ENCODE data around the gene FADS2. TPM values are rescaled to one million over a fixed set of nuclear protein-coding genes. Genes with fewer than 3 reads are reported as not detected.
A peak's percentile ranks its signal among the peaks of the same experiment; 100 is the strongest.

Gene FADS2
- total RNA-seq, 1 experiment from 2014 or later, result 246 TPM

- H3K9me2 ChIP-seq (replicated peaks; ENCODE audit: low read length), result no peaks in the 10 kb centered on the region
- no peak overlapping the region for H3K27ac ChIP-seq (ENCODE audit: low read length)
- H3K4me2 ChIP-seq (ENCODE audit: low read length), result peak overlapping the region; percentile 81
- peak; percentile 87 for DNase-seq
- H3K36me3 ChIP-seq (ENCODE audit: low read depth, low read length), result no peaks in the 10 kb centered on the region
- no peaks in the 10 kb centered on the region for H3K79me2 ChIP-seq (ENCODE audit: low read length)
- ChIA-PET POLR2A (ENCODE audit: unreplicated experiment) (no interaction called here), CTCF (interaction anchor here (0.6 to 2.2 kb wide), 7 partner anchors 26 to 237 kb away, joined by 3 to 13 read pairs (median 9); no protein-coding TSS in a partner anchor)
- H3K27me3 ChIP-seq (ENCODE audit: low read length), result no peaks in the 10 kb centered on the region
- BruUV-seq (replicated peaks), result no TSS peak
- peak; percentile 93 for ATAC-seq
- H3K4me1 ChIP-seq (ENCODE audit: insufficient read depth, low read length), result peaks cover 3% of the 10 kb centered on the region; the same call in 1 of the 2 replicates
- H3K9ac ChIP-seq (ENCODE audit: low read length), result no peak overlapping the region
- no peaks in the 10 kb centered on the region for H3F3A ChIP-seq (ENCODE audit: low read length, unreplicated experiment)
- H2AFZ ChIP-seq (ENCODE audit: low read length), result peak overlapping the region; percentile 74
- TF ChIP-seq EZH2 (IDR thresholded peaks at IDR 0.05; ENCODE audit: low read length, unreplicated experiment) (no peak), CTCF (conservative IDR thresholded peaks at IDR 0.05; ENCODE audit: low read depth, low read length) (peak; percentile 97), EZH2phosphoT487 (IDR thresholded peaks at IDR 0.05; ENCODE audit: borderline replicate concordance, low read length) (no peak)
- H3K9me3 ChIP-seq (ENCODE audit: low read length), result no peaks in the 10 kb centered on the region
- peak overlapping the region; percentile 48 for H3K4me3 ChIP-seq (ENCODE audit: low read length)
- intact Hi-C loops (cut with micrococcal nuclease), result loop anchor here (1.0 to 10.0 kb wide), 5 partner anchors 74 to 334 kb away; partner anchors contain the start of gene SCGB2A1
- H4K20me1 ChIP-seq (ENCODE audit: low read length), result no peaks in the 10 kb centered on the region
These were observed 43.1 kb downstream of the FADS2 start for GRCh38 chr11:61871158-61871597.

- H3K9ac ChIP-seq (ENCODE audit: low read length), result no peak overlapping the region
- POLR2A ChIA-PET (ENCODE audit: unreplicated experiment), result no interaction called here
These were observed 45.0 kb downstream of the FADS2 start for GRCh38 chr11:61872935-61873565.

More at GRCh38 chr11:61872935-61873565, 45.0 kb downstream of the FADS2 start:
- Histone ChIP-seq H3K9me2 (replicated peaks; ENCODE audit: low read length) (no peaks in the 10 kb centered on the region), H3F3A (ENCODE audit: low read length, unreplicated experiment) (no peaks in the 10 kb centered on the region), H3K4me1 (ENCODE audit: insufficient read depth, low read length) (peaks cover 3% of the 10 kb centered on the region; the same call in 1 of the 2 replicates), H4K20me1 (ENCODE audit: low read length) (no peaks in the 10 kb centered on the region), H3K79me2 (ENCODE audit: low read length) (no peaks in the 10 kb centered on the region), H3K27ac (ENCODE audit: low read length) (no peak overlapping the region), H2AFZ (ENCODE audit: low read length) (no peak overlapping the region), H3K36me3 (ENCODE audit: low read depth, low read length) (no peaks in the 10 kb centered on the region), H3K27me3 (ENCODE audit: low read length) (no peaks in the 10 kb centered on the region), H3K4me3 (ENCODE audit: low read length) (no peak overlapping the region), H3K4me2 (ENCODE audit: low read length) (no peak overlapping the region), H3K9me3 (ENCODE audit: low read length) (no peaks in the 10 kb centered on the region)
- CTCF ChIA-PET, result interaction anchor here (1.2 kb wide), 1 partner anchor 76 kb away, joined by 3 read pairs; no protein-coding TSS in a partner anchor
- no peak for DNase-seq
- TF ChIP-seq CTCF (conservative IDR thresholded peaks at IDR 0.05; ENCODE audit: low read depth, low read length) (no peak), EZH2 (IDR thresholded peaks at IDR 0.05; ENCODE audit: low read length, unreplicated experiment) (no peak), EZH2phosphoT487 (IDR thresholded peaks at IDR 0.05; ENCODE audit: borderline replicate concordance, low read length) (no peak)
- no TSS peak for BruUV-seq (replicated peaks)
- no peak for ATAC-seq
- intact Hi-C loops (cut with micrococcal nuclease), result loop anchor here (10.0 kb wide), 1 partner anchor 332 kb away; the partner anchor contains the start of gene SCGB2A1
